HepG2 (cell line): ENCODE data around the gene MAT2A.

Source experiments
- CHD4 ChIP-seq: fragments of 200-600 bp; sonication (generic); IDR thresholded peaks from 2 replicates; pipeline ENCODE4 v1.7.0; 2017; ENCODE audit warnings: mild to moderate bottlenecking, low read length, borderline replicate concordance
- EZH2 ChIP-seq: conservative IDR thresholded peaks from 2 replicates; pipeline ENCODE4 v1.6.1; 2012; ENCODE audit warnings: mild to moderate bottlenecking, low read depth, low read length, moderate library complexity
- MYNN ChIP-seq: sonication (generic); formaldehyde crosslinking; IDR thresholded peaks from 2 replicates; pipeline ENCODE4 v1.4.0; 2020; ENCODE audit warnings: mild to moderate bottlenecking, low read depth, missing genetic modification reagents
- NCOA1 ChIP-seq: sonication (generic); formaldehyde crosslinking; IDR thresholded peaks from 2 replicates; pipeline ENCODE4 v1.9.0; 2021; ENCODE audit warnings: missing genetic modification reagents
- ZFP41 ChIP-seq: sonication (generic); formaldehyde crosslinking; IDR thresholded peaks from 2 replicates; pipeline ENCODE4 v1.4.0; 2020; ENCODE audit warnings: mild to moderate bottlenecking, missing genetic modification reagents, borderline replicate concordance
- ZNF33B ChIP-seq: sonication (generic); formaldehyde crosslinking; IDR thresholded peaks from 2 replicates; pipeline ENCODE4 v1.5.1; 2020; ENCODE audit warnings: mild to moderate bottlenecking, missing genetic modification reagents
- ZNF747 ChIP-seq: sonication (generic); formaldehyde crosslinking; IDR thresholded peaks from 2 replicates; pipeline ENCODE4 v1.8.1; 2023; ENCODE audit warnings: missing genetic modification reagents, mild to moderate bottlenecking, borderline replicate concordance
- TF ChIP-seq, protein P1 (sequence below): sonication (generic); formaldehyde crosslinking; IDR thresholded peaks from 2 replicates; pipeline ENCODE4 v1.5.0; 2020; ENCODE audit warnings: missing genetic modification reagents

DNA sequence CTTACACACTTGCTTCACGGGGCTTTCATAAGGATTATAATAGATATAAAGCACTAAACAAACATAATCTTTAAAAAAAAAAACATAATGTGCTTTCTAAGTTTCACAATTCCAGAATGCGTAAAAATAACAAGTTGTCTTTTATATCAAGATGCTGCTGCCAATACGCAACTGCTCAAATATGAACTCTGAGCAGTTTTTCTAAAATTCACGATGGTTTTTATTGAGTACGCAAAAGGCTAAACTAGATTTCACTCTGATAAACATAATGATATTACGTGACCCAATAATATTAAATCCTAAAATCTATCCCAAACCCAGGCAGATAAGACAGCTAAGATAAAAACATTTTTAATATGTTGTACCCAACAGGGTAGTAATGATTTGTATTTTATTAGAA lies 24.6 kb upstream of the MAT2A start:
- TF ChIP-seq ZNF33B (CRISPR knock-in tag) (no peak), ZNF747 (CRISPR knock-in tag) (no peak), CHD4 (no peak), MYNN (CRISPR knock-in tag) (no peak), ZFP41 (CRISPR knock-in tag) (no peak), EZH2 (no peak), NCOA1 (CRISPR knock-in tag) (no peak)
- TF ChIP-seq, protein P1, sequence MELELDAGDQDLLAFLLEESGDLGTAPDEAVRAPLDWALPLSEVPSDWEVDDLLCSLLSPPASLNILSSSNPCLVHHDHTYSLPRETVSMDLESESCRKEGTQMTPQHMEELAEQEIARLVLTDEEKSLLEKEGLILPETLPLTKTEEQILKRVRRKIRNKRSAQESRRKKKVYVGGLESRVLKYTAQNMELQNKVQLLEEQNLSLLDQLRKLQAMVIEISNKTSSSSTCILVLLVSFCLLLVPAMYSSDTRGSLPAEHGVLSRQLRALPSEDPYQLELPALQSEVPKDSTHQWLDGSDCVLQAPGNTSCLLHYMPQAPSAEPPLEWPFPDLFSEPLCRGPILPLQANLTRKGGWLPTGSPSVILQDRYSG (CRISPR knock-in tag) = no peak
